ENCODE measurements around the gene PDLIM1.

DNA sequence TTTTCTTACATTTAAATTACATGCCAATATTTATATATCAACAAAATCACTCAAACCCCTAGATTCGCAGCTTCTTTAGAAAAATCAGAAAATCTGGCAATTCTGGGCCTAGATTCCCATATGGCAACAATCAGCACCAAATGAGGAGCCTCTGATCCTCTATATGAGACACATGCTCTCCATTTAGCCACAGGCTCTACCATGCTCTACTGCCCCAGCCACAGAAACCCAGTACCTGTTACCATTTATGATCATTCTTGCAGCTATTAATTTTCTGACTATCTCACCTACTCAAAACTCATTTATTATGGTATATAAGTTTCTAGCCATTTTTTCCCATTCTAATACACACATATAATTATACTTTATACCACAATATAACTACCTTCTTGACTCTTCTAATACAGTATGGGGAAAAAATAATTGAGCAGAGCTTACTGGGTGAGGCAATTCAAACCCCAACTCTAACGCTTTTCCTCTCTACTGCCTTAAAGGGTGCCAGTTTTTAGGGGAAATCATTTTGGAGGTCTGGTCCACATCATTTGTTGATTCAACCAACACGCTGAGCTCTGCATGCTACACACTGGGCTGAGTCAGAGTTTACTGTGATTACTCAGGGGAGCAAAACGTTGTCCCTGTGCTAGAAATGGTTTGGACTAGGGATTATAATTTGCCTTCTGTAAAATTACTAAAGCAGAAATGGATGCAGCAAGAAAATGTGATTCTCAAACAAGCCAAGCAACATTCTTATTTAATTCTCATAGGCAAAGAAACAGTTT, 11.6 kb downstream of the PDLIM1 start:
- TF ChIP-seq, protein P1, sequence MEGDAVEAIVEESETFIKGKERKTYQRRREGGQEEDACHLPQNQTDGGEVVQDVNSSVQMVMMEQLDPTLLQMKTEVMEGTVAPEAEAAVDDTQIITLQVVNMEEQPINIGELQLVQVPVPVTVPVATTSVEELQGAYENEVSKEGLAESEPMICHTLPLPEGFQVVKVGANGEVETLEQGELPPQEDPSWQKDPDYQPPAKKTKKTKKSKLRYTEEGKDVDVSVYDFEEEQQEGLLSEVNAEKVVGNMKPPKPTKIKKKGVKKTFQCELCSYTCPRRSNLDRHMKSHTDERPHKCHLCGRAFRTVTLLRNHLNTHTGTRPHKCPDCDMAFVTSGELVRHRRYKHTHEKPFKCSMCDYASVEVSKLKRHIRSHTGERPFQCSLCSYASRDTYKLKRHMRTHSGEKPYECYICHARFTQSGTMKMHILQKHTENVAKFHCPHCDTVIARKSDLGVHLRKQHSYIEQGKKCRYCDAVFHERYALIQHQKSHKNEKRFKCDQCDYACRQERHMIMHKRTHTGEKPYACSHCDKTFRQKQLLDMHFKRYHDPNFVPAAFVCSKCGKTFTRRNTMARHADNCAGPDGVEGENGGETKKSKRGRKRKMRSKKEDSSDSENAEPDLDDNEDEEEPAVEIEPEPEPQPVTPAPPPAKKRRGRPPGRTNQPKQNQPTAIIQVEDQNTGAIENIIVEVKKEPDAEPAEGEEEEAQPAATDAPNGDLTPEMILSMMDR (IDR thresholded peaks at IDR 0.05) = no peak
- TF ChIP-seq POLR2AphosphoS5 (IDR thresholded peaks at IDR 0.05) = peak in 1 of 3 donors; percentile 71
- no peak for TF ChIP-seq POLR2A (IDR thresholded peaks at IDR 0.05)
